GM19035 (cell line): ENCODE measurements around the gene KPNA2.

Experiments
- ATAC-seq: cut with Tn5 transposase; IDR thresholded peaks from one replicate; pipeline ENCODE4 v1.9.1; 2021; ENCODE audit not compliant: unreplicated experiment

Gene KPNA2

GRCh38 chr17:68095205-68095811, 59.8 kb downstream of the KPNA2 start:
- ATAC-seq: no peak

GRCh38 chr17:68096111-68096510, 60.6 kb downstream of the KPNA2 start:
- ATAC-seq: no peak
